ENCODE data around the gene LCE1A.

LCE1A gene

GRCh38 chr1:152870831-152871730, 43.8 kb downstream of the LCE1A start:
- DNase-seq = peak; percentile 23

DNA sequence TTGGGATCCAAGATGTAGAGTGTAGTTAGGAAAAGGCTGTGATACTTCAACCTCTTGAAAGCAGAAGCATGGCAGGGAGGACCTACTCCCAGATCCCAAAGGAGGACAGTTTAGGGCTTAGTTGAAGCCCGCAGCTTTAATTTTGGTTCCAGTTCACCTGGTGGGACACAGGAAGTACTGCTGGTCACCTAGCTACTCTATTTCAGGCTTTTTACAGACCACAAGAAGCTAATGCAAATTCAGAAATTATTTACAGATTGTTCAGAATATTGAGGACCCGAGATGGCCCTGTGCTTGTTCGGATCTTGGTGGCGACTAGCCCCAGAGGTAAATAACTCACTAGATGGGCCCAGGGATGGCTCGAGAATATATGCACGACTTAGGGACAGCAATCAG, 44.5 kb downstream of the LCE1A start:
- DNase-seq = no peak

DNA sequence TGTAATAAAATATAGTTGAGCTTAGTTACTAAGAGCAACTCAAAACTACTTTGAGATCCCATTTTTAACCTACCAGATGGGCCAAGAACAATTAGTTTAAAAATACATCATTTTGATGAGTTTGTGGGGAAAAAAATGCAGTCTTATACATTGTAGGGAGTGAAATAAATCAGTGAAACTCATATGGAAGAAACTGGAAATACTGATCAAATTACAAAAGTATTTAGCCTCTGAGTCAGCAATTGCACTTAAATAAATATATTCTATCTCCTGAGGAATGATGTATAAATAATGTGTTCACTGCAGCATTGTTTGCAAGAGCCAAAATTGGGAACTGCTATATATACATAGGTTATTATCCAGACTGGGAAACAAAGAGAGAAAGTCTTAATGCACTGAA, 46.2 kb downstream of the LCE1A start:
- no peak for DNase-seq

GRCh38 chr1:152876827-152877226, 49.6 kb downstream of the LCE1A start:
- no peak for DNase-seq

All from activated CD4-positive, alpha-beta T cell treated with anti-CD3 and anti-CD28 coated beads, Interleukin-2, amount 50 U/mL, for 16 hours (primary cell).